ENCODE data around the gene BTBD16.

Gene BTBD16

GRCh38 chr10:122237331-122237990 lies 33.6 kb upstream of the BTBD16 start:
- H3K4me3 ChIP-seq (ENCODE audit: low read length), result no peak overlapping the region
- peaks cover 47% of the 10 kb centered on the region for H3K36me3 ChIP-seq (ENCODE audit: control insufficient read depth, low read depth, low read length)
- H3K9ac ChIP-seq (ENCODE audit: low read length), result no peak overlapping the region
- H3K4me1 ChIP-seq (ENCODE audit: control insufficient read depth, low read depth, low read length), result no peaks in the 10 kb centered on the region
- H3K9me3 ChIP-seq (ENCODE audit: control insufficient read depth, low read depth, low read length), result no peaks in the 10 kb centered on the region
- no peak overlapping the region for H3K27ac ChIP-seq (ENCODE audit: low read length)
- no peaks in the 10 kb centered on the region for H3K27me3 ChIP-seq (ENCODE audit: control insufficient read depth, insufficient read depth, low read length)

GRCh38 chr10:122239578-122240257 lies 31.4 kb upstream of the BTBD16 start:
- Histone ChIP-seq H3K27ac (ENCODE audit: low read length) (no peak overlapping the region), H3K4me1 (ENCODE audit: control insufficient read depth, low read depth, low read length) (no peaks in the 10 kb centered on the region), H3K27me3 (ENCODE audit: control insufficient read depth, insufficient read depth, low read length) (no peaks in the 10 kb centered on the region), H3K9ac (ENCODE audit: low read length) (no peak overlapping the region), H3K36me3 (ENCODE audit: control insufficient read depth, low read depth, low read length) (peaks cover 56% of the 10 kb centered on the region), H3K4me3 (ENCODE audit: low read length) (no peak overlapping the region), H3K9me3 (ENCODE audit: control insufficient read depth, low read depth, low read length) (no peaks in the 10 kb centered on the region)

GRCh38 chr10:122240401-122240800 lies 30.7 kb upstream of the BTBD16 start:
- no peak overlapping the region for H3K9ac ChIP-seq (ENCODE audit: low read length)
- no peak overlapping the region for H3K27ac ChIP-seq (ENCODE audit: low read length)
- no peaks in the 10 kb centered on the region for H3K27me3 ChIP-seq (ENCODE audit: control insufficient read depth, insufficient read depth, low read length)
- H3K9me3 ChIP-seq (ENCODE audit: control insufficient read depth, low read depth, low read length), result no peaks in the 10 kb centered on the region
- no peaks in the 10 kb centered on the region for H3K4me1 ChIP-seq (ENCODE audit: control insufficient read depth, low read depth, low read length)
- H3K4me3 ChIP-seq (ENCODE audit: low read length), result no peak overlapping the region
- H3K36me3 ChIP-seq (ENCODE audit: control insufficient read depth, low read depth, low read length), result peaks cover 61% of the 10 kb centered on the region

- no peaks in the 10 kb centered on the region for H3K4me1 ChIP-seq (ENCODE audit: control insufficient read depth, low read depth, low read length)
- H3K9ac ChIP-seq (ENCODE audit: low read length), result no peak overlapping the region
- H3K27ac ChIP-seq (ENCODE audit: low read length), result no peak overlapping the region
- H3K36me3 ChIP-seq (ENCODE audit: control insufficient read depth, low read depth, low read length), result peaks cover 69% of the 10 kb centered on the region
- H3K4me3 ChIP-seq (ENCODE audit: low read length), result no peak overlapping the region
- H3K27me3 ChIP-seq (ENCODE audit: control insufficient read depth, insufficient read depth, low read length), result no peaks in the 10 kb centered on the region
- no peaks in the 10 kb centered on the region for H3K9me3 ChIP-seq (ENCODE audit: control insufficient read depth, low read depth, low read length)
These were observed 29.3 kb upstream of the BTBD16 start for GRCh38 chr10:122241836-122242235.

GRCh38 chr10:122243550-122243949 lies 27.5 kb upstream of the BTBD16 start:
- no peaks in the 10 kb centered on the region for H3K9me3 ChIP-seq (ENCODE audit: control insufficient read depth, low read depth, low read length)
- peaks cover 65% of the 10 kb centered on the region for H3K36me3 ChIP-seq (ENCODE audit: control insufficient read depth, low read depth, low read length)
- H3K27ac ChIP-seq (ENCODE audit: low read length), result no peak overlapping the region
- H3K9ac ChIP-seq (ENCODE audit: low read length), result no peak overlapping the region
- no peaks in the 10 kb centered on the region for H3K4me1 ChIP-seq (ENCODE audit: control insufficient read depth, low read depth, low read length)
- H3K27me3 ChIP-seq (ENCODE audit: control insufficient read depth, insufficient read depth, low read length), result no peaks in the 10 kb centered on the region
- H3K4me3 ChIP-seq (ENCODE audit: low read length), result no peak overlapping the region

GRCh38 chr10:122244001-122244975 lies 26.8 kb upstream of the BTBD16 start:
- no peak overlapping the region for H3K27ac ChIP-seq (ENCODE audit: low read length)
- no peak overlapping the region for H3K9ac ChIP-seq (ENCODE audit: low read length)
- H3K27me3 ChIP-seq (ENCODE audit: control insufficient read depth, insufficient read depth, low read length), result no peaks in the 10 kb centered on the region
- H3K36me3 ChIP-seq (ENCODE audit: control insufficient read depth, low read depth, low read length), result peaks cover 69% of the 10 kb centered on the region
- H3K4me1 ChIP-seq (ENCODE audit: control insufficient read depth, low read depth, low read length), result no peaks in the 10 kb centered on the region
- no peaks in the 10 kb centered on the region for H3K9me3 ChIP-seq (ENCODE audit: control insufficient read depth, low read depth, low read length)
- H3K4me3 ChIP-seq (ENCODE audit: low read length), result no peak overlapping the region

- Histone ChIP-seq H3K27ac (ENCODE audit: low read length) (no peak overlapping the region), H3K9ac (ENCODE audit: low read length) (no peak overlapping the region), H3K9me3 (ENCODE audit: control insufficient read depth, low read depth, low read length) (no peaks in the 10 kb centered on the region), H3K36me3 (ENCODE audit: control insufficient read depth, low read depth, low read length) (peaks cover 64% of the 10 kb centered on the region), H3K27me3 (ENCODE audit: control insufficient read depth, insufficient read depth, low read length) (no peaks in the 10 kb centered on the region), H3K4me3 (ENCODE audit: low read length) (no peak overlapping the region), H3K4me1 (ENCODE audit: control insufficient read depth, low read depth, low read length) (no peaks in the 10 kb centered on the region)
These were observed 26.0 kb upstream of the BTBD16 start for GRCh38 chr10:122245136-122245535.

- Histone ChIP-seq H3K9ac (ENCODE audit: low read length) (no peak overlapping the region), H3K9me3 (ENCODE audit: control insufficient read depth, low read depth, low read length) (no peaks in the 10 kb centered on the region), H3K4me1 (ENCODE audit: control insufficient read depth, low read depth, low read length) (no peaks in the 10 kb centered on the region), H3K36me3 (ENCODE audit: control insufficient read depth, low read depth, low read length) (peaks cover 56% of the 10 kb centered on the region), H3K27ac (ENCODE audit: low read length) (no peak overlapping the region), H3K4me3 (ENCODE audit: low read length) (no peak overlapping the region), H3K27me3 (ENCODE audit: control insufficient read depth, insufficient read depth, low read length) (no peaks in the 10 kb centered on the region)
These were observed 25.2 kb upstream of the BTBD16 start for GRCh38 chr10:122245897-122246296.

- no peak overlapping the region for H3K27ac ChIP-seq (ENCODE audit: low read length)
- H3K9ac ChIP-seq (ENCODE audit: low read length), result no peak overlapping the region
- H3K4me3 ChIP-seq (ENCODE audit: low read length), result no peak overlapping the region
- no peaks in the 10 kb centered on the region for H3K4me1 ChIP-seq (ENCODE audit: control insufficient read depth, low read depth, low read length)
- H3K27me3 ChIP-seq (ENCODE audit: control insufficient read depth, insufficient read depth, low read length), result no peaks in the 10 kb centered on the region
- peaks cover 56% of the 10 kb centered on the region for H3K36me3 ChIP-seq (ENCODE audit: control insufficient read depth, low read depth, low read length)
- no peaks in the 10 kb centered on the region for H3K9me3 ChIP-seq (ENCODE audit: control insufficient read depth, low read depth, low read length)
These were observed 24.1 kb upstream of the BTBD16 start for GRCh38 chr10:122246830-122247520.

- peaks cover 50% of the 10 kb centered on the region for H3K36me3 ChIP-seq (ENCODE audit: control insufficient read depth, low read depth, low read length)
- no peak overlapping the region for H3K9ac ChIP-seq (ENCODE audit: low read length)
- no peaks in the 10 kb centered on the region for H3K9me3 ChIP-seq (ENCODE audit: control insufficient read depth, low read depth, low read length)
- H3K27ac ChIP-seq (ENCODE audit: low read length), result no peak overlapping the region
- H3K4me1 ChIP-seq (ENCODE audit: control insufficient read depth, low read depth, low read length), result no peaks in the 10 kb centered on the region
- no peak overlapping the region for H3K4me3 ChIP-seq (ENCODE audit: low read length)
- no peaks in the 10 kb centered on the region for H3K27me3 ChIP-seq (ENCODE audit: control insufficient read depth, insufficient read depth, low read length)
These were observed 22.5 kb upstream of the BTBD16 start for GRCh38 chr10:122248356-122249302.
